Colonic mucosa (tissue), 4 donors: ENCODE measurements around the gene S100A16. TPM values are rescaled to one million over a fixed set of nuclear protein-coding genes. Genes with fewer than 3 reads are reported as not detected.
A peak's percentile ranks its signal among the peaks of the same experiment; 100 is the strongest.

Experiments used
- DNase-seq: peaks from one replicate; pipeline ENCODE4 v3.0.0-alpha.2; 2020
- H3K27ac ChIP-seq: fragments of 200-600 bp; one replicate; pipeline ENCODE4 v1.8.0; 2021
- H3K27me3 ChIP-seq: fragments of 200-600 bp; one replicate; pipeline ENCODE4 v1.8.0; 2021
- H3K36me3 ChIP-seq: fragments of 200-600 bp; one replicate; pipeline ENCODE4 v1.8.0; 2021
- H3K4me1 ChIP-seq: fragments of 200-600 bp; one replicate; pipeline ENCODE4 v1.8.0; 2021; ENCODE audit warnings: mild to moderate bottlenecking
- H3K4me3 ChIP-seq: fragments of 200-600 bp; one replicate; pipeline ENCODE4 v1.8.0; 2021
- H3K9ac ChIP-seq, 2 donors: one replicate each; pipeline ENCODE4 v1.7.0; 2013; ENCODE audit warnings: control low read depth in 2 of 2, low read depth in 2 of 2, low read length in 2 of 2
- H3K9me3 ChIP-seq: fragments of 200-600 bp; one replicate; pipeline ENCODE4 v1.8.0; 2021
- CTCF ChIP-seq: fragments of 200-600 bp; IDR thresholded peaks from one replicate; pipeline ENCODE4 v1.8.0; 2022; ENCODE audit warnings: antibody characterized with exemption, mild to moderate bottlenecking
- intact Hi-C: fragments of 100-400 bp; cut with DNase I; formaldehyde crosslinking; loops from one replicate; pipeline ENCODE4 v1.14.1; 2022
- total RNA-seq, 2 donors: library from RNA; stranded (reverse); fragmentation: NEBNext Ultra II Directional in 1 of 2; extraction: Animal tissue kit (Norgen Biotek cat#: 25700) in 1 of 2; gene quantifications; one replicate each; pipeline ENCODE4 v1.2.1, GENCODE V29; 2021
- donor health status: healthy.
- donor health status: DM: no; HTN: no; CAD: no.
- donor health status: DM: no; HTN: no; CAD: no.

The S100A16 gene
- total RNA-seq, 2 donors from 2014 or later = 232 to 288 TPM

- TF ChIP-seq CTCF = peak; percentile 42
- peak; percentile 90 for DNase-seq
- H3K27me3 ChIP-seq = no peaks in the 10 kb centered on the region
- H3K4me1 ChIP-seq = peaks cover 6% of the 10 kb centered on the region
- H3K9ac ChIP-seq = peak overlapping the region in 1 of 2 donors; percentile 64
- no peaks in the 10 kb centered on the region for H3K36me3 ChIP-seq
- intact Hi-C loops = loop anchor here (5.0 kb wide), 1 partner anchor 105 kb away; no protein-coding TSS in a partner anchor
- peak overlapping the region; percentile 67 for H3K27ac ChIP-seq
- H3K4me3 ChIP-seq = no peak overlapping the region
- no peaks in the 10 kb centered on the region for H3K9me3 ChIP-seq
Measured at GRCh38 chr1:153617663-153618062, 4.7 kb upstream of the S100A16 start.

- intact Hi-C loops = loop anchor here (5.0 kb wide), 1 partner anchor 105 kb away; no protein-coding TSS in a partner anchor
- Histone ChIP-seq H3K9me3 (no peaks in the 10 kb centered on the region), H3K27me3 (no peaks in the 10 kb centered on the region), H3K4me1 (peaks cover 6% of the 10 kb centered on the region), H3K36me3 (no peaks in the 10 kb centered on the region), H3K9ac (peak overlapping the region in 1 of 2 donors; percentile 64), H3K27ac (peak overlapping the region; percentile 67), H3K4me3 (no peak overlapping the region)
- no peak for DNase-seq
- TF ChIP-seq CTCF = no peak
Measured at GRCh38 chr1:153616917-153617311, 4.0 kb upstream of the S100A16 start.

- Histone ChIP-seq H3K9me3 (no peaks in the 10 kb centered on the region), H3K9ac (peak within 1 kb of the TSS; percentile 64), H3K36me3 (no peaks in the 10 kb centered on the region), H3K4me3 (peak within 1 kb of the TSS; percentile 29), H3K4me1 (peaks cover 6% of the 10 kb centered on the region), H3K27ac (peak within 1 kb of the TSS; percentile 67), H3K27me3 (no peaks in the 10 kb centered on the region)
- intact Hi-C loops = loop anchor here (5.0 kb wide), 1 partner anchor 104 kb away; no protein-coding TSS in a partner anchor
- no peak for TF ChIP-seq CTCF
- peak; percentile 94 for DNase-seq
Measured at GRCh38 chr1:153616144-153616916, 3.4 kb upstream of the S100A16 start, which contains the start of gene S100A14. S100A14 (minus strand) TSS chr1:153616325; CDS start chr1:153615858, 467 bp downstream.

GRCh38 chr1:153615406-153615805 lies 2.5 kb upstream of the S100A16 start:
- Histone ChIP-seq H3K4me1 (peaks cover 10% of the 10 kb centered on the region), H3K9me3 (no peaks in the 10 kb centered on the region), H3K27ac (peak overlapping the region; percentile 67), H3K27me3 (no peaks in the 10 kb centered on the region), H3K36me3 (no peaks in the 10 kb centered on the region), H3K4me3 (peak overlapping the region; percentile 29), H3K9ac (peak overlapping the region; percentile 64)
- TF ChIP-seq CTCF = no peak
- intact Hi-C loops = loop anchor here (5.0 kb wide), 1 partner anchor 103 kb away; no protein-coding TSS in a partner anchor
- no peak for DNase-seq

- Histone ChIP-seq H3K36me3 (no peaks in the 10 kb centered on the region), H3K9me3 (no peaks in the 10 kb centered on the region), H3K27ac (peak overlapping the region; percentile 67), H3K4me1 (peaks cover 10% of the 10 kb centered on the region), H3K4me3 (peak overlapping the region; percentile 29), H3K27me3 (no peaks in the 10 kb centered on the region), H3K9ac (peak overlapping the region in 1 of 2 donors; percentile 64)
- TF ChIP-seq CTCF = no peak
- DNase-seq = no peak
- intact Hi-C loops = loop anchor here (5.0 kb wide), 1 partner anchor 103 kb away; no protein-coding TSS in a partner anchor
Measured at GRCh38 chr1:153614906-153615305, 2.0 kb upstream of the S100A16 start.
